AG09309 (cell line): ENCODE results near the gene CD34.
"Not testable (repeated sequence)": the region's sequence is repeated elsewhere in the genome, so short reads cannot be mapped to it uniquely, and the experiment has no call there.

ENCODE experiments used
- DNase-seq: peaks from one replicate; pipeline ENCODE4 v3.0.0-alpha.2; 2010; ENCODE audit warnings: low read depth
- H3K4me3 ChIP-seq: 2 replicates; pipeline ENCODE4 v1.5.1; 2011; ENCODE audit warnings: mild to moderate bottlenecking, low read depth, low read length, moderate library complexity; ENCODE audit not compliant: control insufficient read depth
- CTCF ChIP-seq: IDR thresholded peaks from 2 replicates; pipeline ENCODE4 v1.5.1; 2011; ENCODE audit warnings: mild to moderate bottlenecking, low read depth, low read length, inconsistent platforms; ENCODE audit not compliant: insufficient read depth, control insufficient read depth; ENCODE audit errors: missing control alignments

CD34 gene

GRCh38 chr1:207878939-207879338 lies 32.0 kb downstream of the CD34 start:
- no peak for TF ChIP-seq CTCF
- no peak for DNase-seq
- H3K4me3 ChIP-seq = no peak overlapping the region

- H3K4me3 ChIP-seq, DNase-seq: not testable (repeated sequence)
These were observed 33.0 kb downstream of the CD34 start for GRCh38 chr1:207877914-207878313.

- peak; percentile 29 for TF ChIP-seq CTCF
These were observed 34.8 kb downstream of the CD34 start for GRCh38 chr1:207876131-207876530.

GRCh38 chr1:207875532-207875931 lies 35.4 kb downstream of the CD34 start:
- no peak overlapping the region for H3K4me3 ChIP-seq
- DNase-seq = no peak
- no peak for TF ChIP-seq CTCF

More at GRCh38 chr1:207876131-207876530, 34.8 kb downstream of the CD34 start:
- H3K4me3 ChIP-seq = no peak overlapping the region
- DNase-seq = no peak

- TF ChIP-seq CTCF = no peak
- no peak for DNase-seq
- H3K4me3 ChIP-seq = no peak overlapping the region
These were observed 37.7 kb downstream of the CD34 start for GRCh38 chr1:207873055-207873890.

GRCh38 chr1:207872621-207873020 lies 38.3 kb downstream of the CD34 start:
- no peak overlapping the region for H3K4me3 ChIP-seq
- TF ChIP-seq CTCF = no peak
- no peak for DNase-seq

GRCh38 chr1:207871117-207871649 lies 39.7 kb downstream of the CD34 start:
- no peak for TF ChIP-seq CTCF
- H3K4me3 ChIP-seq = no peak overlapping the region
- no peak for DNase-seq
